H1 (cell line): ENCODE measurements around the gene AOPEP.

Source experiments
- CHD1 ChIP-seq: IDR thresholded peaks from 2 replicates; pipeline ENCODE4 v1.6.1; 2012; ENCODE audit warnings: low read depth, low read length, improper control_type of control experiment
- CTCF ChIP-seq, 3 experiments: IDR thresholded peaks; 1 replicate in 2 of 3; 2 replicates in 1 of 3; pipeline versions ENCODE4 v1.5.1 to v1.6.1; 2011; ENCODE audit warnings: low read length in 3 of 3, mild to moderate bottlenecking in 3 of 3, inconsistent platforms in 2 of 3, low read depth in 1 of 3, moderate library complexity in 1 of 3; ENCODE audit not compliant: insufficient read depth in 1 of 3; ENCODE audit errors: control extremely low read depth in 1 of 3
- EP300 ChIP-seq, 2 experiments: IDR thresholded peaks; 1 replicate in 1 of 2; 2 replicates in 1 of 2; pipeline ENCODE4 v1.6.1; 2011 to 2012; ENCODE audit warnings: low read depth in 2 of 2, low read length in 2 of 2, mild to moderate bottlenecking in 2 of 2, borderline replicate concordance in 1 of 2, inconsistent platforms in 1 of 2, moderate library complexity in 1 of 2
- EZH2 ChIP-seq: fragments of 200-600 bp; sonication (generic); IDR thresholded peaks from 2 replicates; pipeline ENCODE4 v1.7.1; 2012; ENCODE audit warnings: low read depth, mild to moderate bottlenecking, moderate library complexity, low read length, inconsistent platforms; ENCODE audit not compliant: severe bottlenecking
- GTF2F1 ChIP-seq: IDR thresholded peaks from 2 replicates; pipeline ENCODE4 v1.6.1; 2012; ENCODE audit warnings: low read depth, low read length, improper control_type of control experiment, borderline replicate concordance
- JUND ChIP-seq: IDR thresholded peaks from 2 replicates; pipeline ENCODE4 v1.6.1; 2011; ENCODE audit warnings: mild to moderate bottlenecking, improper control_type of control experiment, low read length
- MAFK ChIP-seq: IDR thresholded peaks from 2 replicates; pipeline ENCODE4 v1.6.1; 2012; ENCODE audit warnings: low read depth, mild to moderate bottlenecking, improper control_type of control experiment, low read length
- MAX ChIP-seq: IDR thresholded peaks from 2 replicates; pipeline ENCODE4 v1.6.1; 2012; ENCODE audit warnings: inconsistent platforms
- POLR2A ChIP-seq, 2 experiments: IDR thresholded peaks; 1 replicate in 1 of 2; 2 replicates in 1 of 2; pipeline ENCODE4 v1.6.1; 2011; ENCODE audit warnings: low read depth in 2 of 2, low read length in 2 of 2, mild to moderate bottlenecking in 2 of 2; ENCODE audit errors: control extremely low read depth in 1 of 2
- POLR2AphosphoS5 ChIP-seq: IDR thresholded peaks from 2 replicates; pipeline ENCODE4 v1.6.1; 2011; ENCODE audit warnings: low read depth, low read length
- RBBP5 ChIP-seq: IDR thresholded peaks from 2 replicates; pipeline ENCODE4 v1.7.1; 2012; ENCODE audit warnings: low read depth, mild to moderate bottlenecking, inconsistent platforms, low read length, moderate library complexity, borderline replicate concordance
- SAP30 ChIP-seq: fragments of 300-600 bp; sonication (generic); IDR thresholded peaks from 2 replicates; pipeline ENCODE4 v1.7.1; 2012; ENCODE audit warnings: low read length, moderate library complexity, mild to moderate bottlenecking, inconsistent platforms; ENCODE audit not compliant: insufficient read depth, insufficient replicate concordance
- USF2 ChIP-seq: IDR thresholded peaks from 2 replicates; pipeline ENCODE4 v1.6.1; 2011; ENCODE audit warnings: low read length, improper control_type of control experiment

- TF ChIP-seq EZH2 = no peak
- TF ChIP-seq JUND = no peak
- TF ChIP-seq MAFK = no peak
- TF ChIP-seq MAX = no peak
- no peak for TF ChIP-seq EP300 (IDR thresholded peaks at IDR 0.05; ENCODE audit: borderline replicate concordance in 1 of 2, low read depth in 2 of 2, low read length in 2 of 2)
- no peak for TF ChIP-seq CTCF (IDR thresholded peaks at IDR 0.05; ENCODE audit: control extremely low read depth in 1 of 3, insufficient read depth in 1 of 3, low read depth in 1 of 3, low read length in 3 of 3)
- no peak for TF ChIP-seq USF2
- TF ChIP-seq POLR2AphosphoS5 = no peak
- TF ChIP-seq RBBP5 = no peak
- TF ChIP-seq CHD1 = no peak
- TF ChIP-seq POLR2A (IDR thresholded peaks at IDR 0.05; ENCODE audit: control extremely low read depth in 1 of 2, low read depth in 2 of 2, low read length in 2 of 2) = no peak
- TF ChIP-seq SAP30 = no peak
- TF ChIP-seq GTF2F1 = no peak
Measured at GRCh38 chr9:94872891-94873511, 146.5 kb downstream of the AOPEP start.
